Prostate gland (tissue), 2 donors: Measurements from ENCODE around the gene COG5.

ENCODE experiments used
- POLR2A ChIP-seq: fragments of 450-650 bp; IDR thresholded peaks from one replicate; pipeline ENCODE4 v1.6.1; 2016; ENCODE audit warnings: antibody characterized with exemption, mild to moderate bottlenecking
- TF ChIP-seq, protein P1 (sequence below), 4 experiments: fragments of 200-600 bp in 2 of 4; fragments of 450-650 bp in 2 of 4; sonication (generic) in 2 of 4; IDR thresholded peaks; 1 replicate in 3 of 4; 2 replicates in 1 of 4; pipeline ENCODE4 v1.5.1; 2016 to 2019; ENCODE audit warnings: antibody characterized with exemption in 4 of 4, mild to moderate bottlenecking in 2 of 4, moderate library complexity in 2 of 4

DNA sequence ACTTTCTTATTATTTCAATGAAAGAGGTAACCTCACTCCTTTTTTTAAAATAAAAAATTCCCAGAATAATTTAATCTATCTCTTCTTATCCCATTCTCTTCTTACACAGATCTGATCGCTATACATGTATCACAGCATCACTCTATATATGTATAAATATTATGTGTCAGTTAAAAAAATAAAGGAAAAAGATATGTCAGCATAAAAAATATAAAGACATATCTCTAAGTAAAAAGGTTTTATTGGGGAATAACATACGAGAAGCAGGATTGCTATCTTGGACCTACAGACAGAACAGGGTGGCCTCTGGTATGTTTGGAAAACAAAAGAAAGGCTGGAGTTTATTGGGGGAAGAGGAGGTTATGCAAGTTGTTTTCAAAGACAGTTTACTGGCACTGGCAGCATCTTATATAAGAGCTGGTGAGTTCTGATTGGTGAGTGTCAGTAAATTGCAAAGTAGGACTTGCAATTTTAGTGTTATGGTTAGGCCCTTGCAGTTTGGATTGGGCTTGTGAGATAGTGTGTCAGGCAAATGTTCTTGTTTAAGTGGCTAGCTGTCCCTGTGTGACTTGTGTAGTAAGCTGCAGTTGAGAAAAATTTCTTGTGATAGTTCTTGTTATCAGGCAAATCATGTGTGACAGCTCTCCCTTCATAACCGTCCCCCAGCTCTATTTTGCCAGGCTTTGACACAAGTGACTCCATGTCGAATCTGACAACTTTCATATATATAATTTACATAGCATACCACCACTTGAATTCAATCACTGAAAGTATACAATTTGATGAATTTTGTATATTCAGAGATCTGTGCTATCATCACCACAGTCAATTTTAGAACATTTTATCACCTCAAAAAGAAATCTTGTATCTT is 276.7 kb downstream of the COG5 start:
- TF ChIP-seq, protein P1, sequence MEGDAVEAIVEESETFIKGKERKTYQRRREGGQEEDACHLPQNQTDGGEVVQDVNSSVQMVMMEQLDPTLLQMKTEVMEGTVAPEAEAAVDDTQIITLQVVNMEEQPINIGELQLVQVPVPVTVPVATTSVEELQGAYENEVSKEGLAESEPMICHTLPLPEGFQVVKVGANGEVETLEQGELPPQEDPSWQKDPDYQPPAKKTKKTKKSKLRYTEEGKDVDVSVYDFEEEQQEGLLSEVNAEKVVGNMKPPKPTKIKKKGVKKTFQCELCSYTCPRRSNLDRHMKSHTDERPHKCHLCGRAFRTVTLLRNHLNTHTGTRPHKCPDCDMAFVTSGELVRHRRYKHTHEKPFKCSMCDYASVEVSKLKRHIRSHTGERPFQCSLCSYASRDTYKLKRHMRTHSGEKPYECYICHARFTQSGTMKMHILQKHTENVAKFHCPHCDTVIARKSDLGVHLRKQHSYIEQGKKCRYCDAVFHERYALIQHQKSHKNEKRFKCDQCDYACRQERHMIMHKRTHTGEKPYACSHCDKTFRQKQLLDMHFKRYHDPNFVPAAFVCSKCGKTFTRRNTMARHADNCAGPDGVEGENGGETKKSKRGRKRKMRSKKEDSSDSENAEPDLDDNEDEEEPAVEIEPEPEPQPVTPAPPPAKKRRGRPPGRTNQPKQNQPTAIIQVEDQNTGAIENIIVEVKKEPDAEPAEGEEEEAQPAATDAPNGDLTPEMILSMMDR (IDR thresholded peaks at IDR 0.05): no peak
- no peak for TF ChIP-seq POLR2A
